Gastrocnemius medialis (tissue), 4 donors: ENCODE data around the gene ZKSCAN2. TPM values are rescaled to one million over a fixed set of nuclear protein-coding genes. Genes with fewer than 3 reads are reported as not detected.

Experiments
- ATAC-seq, 2 donors: fragments of 150-250 bp; one replicate each; pipeline ENCODE4 v1.9.1; 2016
- DNase-seq, 2 donors: peaks; one replicate each; pipeline ENCODE4 v3.0.0-alpha.2; 2019
- H3K27ac ChIP-seq, 4 donors: fragments of 200-600 bp; sonication (generic); 1 replicate in 1 of 4; 2 replicates in 3 of 4; pipeline ENCODE4 v1.5.1; 2016 to 2018; ENCODE audit warnings: mild to moderate bottlenecking in 2 of 4, moderate library complexity in 1 of 4
- H3K27me3 ChIP-seq, 3 donors: fragments of 200-600 bp; sonication (generic) in 2 of 3; 1 replicate in 1 of 3; 2 replicates in 2 of 3; pipeline versions ENCODE4 v1.5.1 to v1.6.0; 2016 to 2019; ENCODE audit warnings: mild to moderate bottlenecking in 1 of 3, moderate library complexity in 1 of 3
- H3K36me3 ChIP-seq, 2 donors: fragments of 200-600 bp; sonication (generic) in 1 of 2; one replicate each; pipeline ENCODE4 v1.5.1; 2017 to 2018
- H3K4me1 ChIP-seq, 2 donors: fragments of 200-600 bp; sonication (generic) in 1 of 2; one replicate each; pipeline ENCODE4 v1.5.1; 2016 to 2017; ENCODE audit warnings: mild to moderate bottlenecking in 2 of 2
- H3K4me3 ChIP-seq, 4 donors: fragments of 200-600 bp; sonication (generic) in 3 of 4; 1 replicate in 1 of 4; 2 replicates in 3 of 4; pipeline ENCODE4 v1.5.1; 2016 to 2019; ENCODE audit warnings: mild to moderate bottlenecking in 2 of 4
- H3K9me3 ChIP-seq, 3 donors: fragments of 200-600 bp; sonication (generic) in 2 of 3; 1 replicate in 1 of 3; 2 replicates in 2 of 3; pipeline ENCODE4 v1.5.1; 2016 to 2019
- CTCF ChIP-seq, 5 experiments: fragments of 450-650 bp in 3 of 5; fragments of 200-600 bp in 2 of 5; sonication (generic) in 2 of 5; IDR thresholded peaks in 4 of 5; conservative IDR thresholded peaks in 1 of 5; 1 replicate in 4 of 5; 2 replicates in 1 of 5; pipeline ENCODE4 v1.5.1; 2016 to 2019; ENCODE audit warnings: antibody characterized with exemption in 5 of 5, mild to moderate bottlenecking in 3 of 5, moderate library complexity in 3 of 5
- POLR2A ChIP-seq, 2 donors: fragments of 450-650 bp; IDR thresholded peaks; one replicate each; pipeline ENCODE4 v1.6.1; 2017; ENCODE audit warnings: antibody characterized with exemption in 2 of 2, mild to moderate bottlenecking in 2 of 2, moderate library complexity in 2 of 2
- in situ Hi-C, 4 donors: fragments of 200-750 bp; cut with MboI; loops; one replicate each; pipeline versions ENCODE4 v1.15.0 to v1.8.0; 2017; ENCODE audit warnings: low sequenced_read_pairs in 4 of 4
- intact Hi-C: fragments of 100-400 bp; cut with DNase I; formaldehyde crosslinking; loops from one replicate; pipeline ENCODE4 v1.15.1; 2023; ENCODE audit warnings: low total_unique reads
- total RNA-seq, 4 donors: library from RNA; depleted of rRNA; stranded (reverse); fragments of >200 nt; gene quantifications; one replicate each; pipeline versions ENCODE4 v1.1.0 to v1.2.3, GENCODE V29; 2016

The ZKSCAN2 gene
- total RNA-seq, 4 donors from 2014 or later: 2.9 to 6.9 (median 5.2) TPM

GRCh38 chr16:25198021-25198420 lies 59.6 kb downstream of the ZKSCAN2 start:
- TF ChIP-seq POLR2A (IDR thresholded peaks at IDR 0.05) (no peak), CTCF (IDR thresholded peaks at IDR 0.05 in 4 of 5, conservative IDR thresholded peaks at IDR 0.05 in 1 of 5) (no peak)
- Histone ChIP-seq H3K27ac (no peak overlapping the region), H3K36me3 (no peaks in the 10 kb centered on the region), H3K9me3 (no peaks in the 10 kb centered on the region), H3K4me3 (no peak overlapping the region), H3K27me3 (no peaks in the 10 kb centered on the region), H3K4me1 (no peaks in the 10 kb centered on the region)
- ATAC-seq (no peak), DNase-seq (no peak)
- in situ Hi-C loops: no loop called here
- intact Hi-C loops: no loop called here

- Histone ChIP-seq H3K36me3 (no peaks in the 10 kb centered on the region), H3K27me3 (no peaks in the 10 kb centered on the region), H3K4me3 (no peak overlapping the region), H3K9me3 (no peaks in the 10 kb centered on the region), H3K27ac (no peak overlapping the region), H3K4me1 (no peaks in the 10 kb centered on the region)
- TF ChIP-seq CTCF (IDR thresholded peaks at IDR 0.05 in 4 of 5, conservative IDR thresholded peaks at IDR 0.05 in 1 of 5) (no peak), POLR2A (IDR thresholded peaks at IDR 0.05) (no peak)
- DNase-seq (no peak), ATAC-seq (no peak)
- intact Hi-C loops (no loop called here), in situ Hi-C loops (no loop called here)
These were observed 63.3 kb downstream of the ZKSCAN2 start for GRCh38 chr16:25194273-25194878.

- ATAC-seq (no peak), DNase-seq (no peak)
- Histone ChIP-seq H3K4me3 (no peak overlapping the region), H3K27me3 (no peaks in the 10 kb centered on the region), H3K4me1 (no peaks in the 10 kb centered on the region), H3K9me3 (no peaks in the 10 kb centered on the region), H3K36me3 (no peaks in the 10 kb centered on the region), H3K27ac (no peak overlapping the region)
- TF ChIP-seq POLR2A (IDR thresholded peaks at IDR 0.05) (no peak), CTCF (IDR thresholded peaks at IDR 0.05 in 4 of 5, conservative IDR thresholded peaks at IDR 0.05 in 1 of 5) (no peak)
- intact Hi-C loops: no loop called here
- in situ Hi-C loops: no loop called here
These were observed 65.5 kb downstream of the ZKSCAN2 start for GRCh38 chr16:25192096-25192495.

- DNase-seq (no peak), ATAC-seq (no peak)
- Histone ChIP-seq H3K36me3 (no peaks in the 10 kb centered on the region), H3K4me3 (no peak overlapping the region), H3K27me3 (no peaks in the 10 kb centered on the region), H3K4me1 (no peaks in the 10 kb centered on the region), H3K27ac (no peak overlapping the region), H3K9me3 (no peaks in the 10 kb centered on the region)
- TF ChIP-seq POLR2A (IDR thresholded peaks at IDR 0.05): no peak
- TF ChIP-seq CTCF (IDR thresholded peaks at IDR 0.05 in 4 of 5, conservative IDR thresholded peaks at IDR 0.05 in 1 of 5): no peak
- in situ Hi-C loops: no loop called here
- intact Hi-C loops: no loop called here
These were observed 68.3 kb downstream of the ZKSCAN2 start for GRCh38 chr16:25189305-25189704.

GRCh38 chr16:25187491-25187795 lies 70.2 kb downstream of the ZKSCAN2 start:
- intact Hi-C loops: no loop called here
- Histone ChIP-seq H3K36me3 (no peaks in the 10 kb centered on the region), H3K27ac (no peak overlapping the region), H3K27me3 (no peaks in the 10 kb centered on the region), H3K4me3 (no peak overlapping the region), H3K4me1 (no peaks in the 10 kb centered on the region), H3K9me3 (no peaks in the 10 kb centered on the region)
- TF ChIP-seq POLR2A (IDR thresholded peaks at IDR 0.05) (no peak), CTCF (IDR thresholded peaks at IDR 0.05 in 4 of 5, conservative IDR thresholded peaks at IDR 0.05 in 1 of 5) (no peak)
- in situ Hi-C loops: no loop called here
- DNase-seq (no peak), ATAC-seq (no peak)
